Measurements from ENCODE around the gene PITRM1.

Gene PITRM1

GRCh38 chr10:3099291-3100092, 73.1 kb downstream of the PITRM1 start:
- no peak for DNase-seq

- DNase-seq: no peak
These were observed 73.9 kb downstream of the PITRM1 start for GRCh38 chr10:3098689-3099088.

GRCh38 chr10:3097160-3097559, 75.4 kb downstream of the PITRM1 start:
- no peak for DNase-seq

- DNase-seq: no peak
These were observed 76.4 kb downstream of the PITRM1 start for GRCh38 chr10:3096149-3096548.

- peak; percentile 70 for DNase-seq
These were observed 77.0 kb downstream of the PITRM1 start for GRCh38 chr10:3095373-3096139.

- no peak for DNase-seq
These were observed 78.0 kb downstream of the PITRM1 start for GRCh38 chr10:3094609-3095036.

GRCh38 chr10:3093996-3094395, 78.6 kb downstream of the PITRM1 start:
- no peak for DNase-seq

- DNase-seq: no peak
These were observed 80.7 kb downstream of the PITRM1 start for GRCh38 chr10:3091921-3092320.

GRCh38 chr10:3090914-3091787, 81.4 kb downstream of the PITRM1 start:
- DNase-seq: no peak

- no peak for DNase-seq
These were observed 82.2 kb downstream of the PITRM1 start for GRCh38 chr10:3090388-3090787.
